ENCODE measurements around the gene TMEFF2. TPM values are rescaled to one million over a fixed set of nuclear protein-coding genes. Genes with fewer than 3 reads are reported as not detected.

The TMEFF2 gene
- total RNA-seq, 2 donors from 2014 or later = 0.21 TPM; not detected in 1

DNA sequence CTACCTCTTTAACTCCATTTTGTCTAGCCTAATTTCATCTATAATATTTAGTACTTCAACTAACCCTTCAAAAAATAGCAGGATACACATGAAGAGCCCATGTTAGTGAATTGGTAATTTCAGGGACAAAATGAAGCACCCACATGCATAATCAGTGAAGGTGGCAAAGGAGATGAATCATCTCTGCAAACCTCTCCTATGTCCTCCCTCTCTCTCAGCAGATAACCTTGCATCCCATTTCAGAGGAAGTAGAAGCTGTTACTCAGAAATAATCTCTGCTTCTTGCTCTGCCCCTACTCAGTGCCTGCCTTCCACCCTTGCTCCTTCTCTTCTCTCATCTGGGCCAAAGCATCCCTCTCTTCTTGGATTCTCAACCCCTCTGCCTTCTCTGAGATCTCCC, 287.6 kb downstream of the TMEFF2 start:
- Histone ChIP-seq H3K4me1 (ENCODE audit: control insufficient read depth in 1 of 2, low read depth in 2 of 2) (no peaks in the 10 kb centered on the region), H3K27ac (no peak overlapping the region), H3K9me3 (no peaks in the 10 kb centered on the region), H3K4me3 (no peak overlapping the region), H3K27me3 (replicated peaks; ENCODE audit: insufficient read depth) (no peaks in the 10 kb centered on the region), H3K36me3 (no peaks in the 10 kb centered on the region)
- DNase-seq (ENCODE audit: low spot score) (no peak), ATAC-seq (ENCODE audit: insufficient number of reproducible peaks, low FRiP score, low read depth) (no peak)
- TF ChIP-seq, protein P1, sequence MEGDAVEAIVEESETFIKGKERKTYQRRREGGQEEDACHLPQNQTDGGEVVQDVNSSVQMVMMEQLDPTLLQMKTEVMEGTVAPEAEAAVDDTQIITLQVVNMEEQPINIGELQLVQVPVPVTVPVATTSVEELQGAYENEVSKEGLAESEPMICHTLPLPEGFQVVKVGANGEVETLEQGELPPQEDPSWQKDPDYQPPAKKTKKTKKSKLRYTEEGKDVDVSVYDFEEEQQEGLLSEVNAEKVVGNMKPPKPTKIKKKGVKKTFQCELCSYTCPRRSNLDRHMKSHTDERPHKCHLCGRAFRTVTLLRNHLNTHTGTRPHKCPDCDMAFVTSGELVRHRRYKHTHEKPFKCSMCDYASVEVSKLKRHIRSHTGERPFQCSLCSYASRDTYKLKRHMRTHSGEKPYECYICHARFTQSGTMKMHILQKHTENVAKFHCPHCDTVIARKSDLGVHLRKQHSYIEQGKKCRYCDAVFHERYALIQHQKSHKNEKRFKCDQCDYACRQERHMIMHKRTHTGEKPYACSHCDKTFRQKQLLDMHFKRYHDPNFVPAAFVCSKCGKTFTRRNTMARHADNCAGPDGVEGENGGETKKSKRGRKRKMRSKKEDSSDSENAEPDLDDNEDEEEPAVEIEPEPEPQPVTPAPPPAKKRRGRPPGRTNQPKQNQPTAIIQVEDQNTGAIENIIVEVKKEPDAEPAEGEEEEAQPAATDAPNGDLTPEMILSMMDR (IDR thresholded peaks at IDR 0.05) = no peak

DNA sequence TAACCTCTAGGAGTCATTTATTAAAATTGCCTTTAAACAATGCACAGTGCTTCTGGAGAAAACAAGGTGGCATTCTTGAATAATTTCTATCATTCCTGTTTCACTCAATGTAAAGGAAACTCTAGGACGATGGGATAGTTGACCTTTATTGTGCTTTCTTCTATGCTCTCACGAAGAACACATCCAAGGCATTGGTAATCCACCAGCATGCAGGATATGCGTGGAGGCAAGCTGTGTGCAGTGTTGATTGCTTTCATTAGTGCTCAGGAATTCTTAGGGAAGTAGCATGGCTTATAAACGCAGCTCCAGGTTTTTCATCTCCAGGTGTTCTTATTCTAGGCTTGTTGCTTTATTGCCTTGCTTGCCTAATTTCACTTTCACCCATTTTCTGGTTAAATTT, 289.4 kb downstream of the TMEFF2 start:
- no peak overlapping the region for H3K27ac ChIP-seq
- no peak overlapping the region for H3K4me3 ChIP-seq
- no peaks in the 10 kb centered on the region for H3K27me3 ChIP-seq (replicated peaks; ENCODE audit: insufficient read depth)
- no peaks in the 10 kb centered on the region for H3K9me3 ChIP-seq
- DNase-seq (ENCODE audit: low spot score) = no peak
- H3K4me1 ChIP-seq (ENCODE audit: control insufficient read depth in 1 of 2, low read depth in 2 of 2) = no peaks in the 10 kb centered on the region
- no peak for ATAC-seq (ENCODE audit: insufficient number of reproducible peaks, low FRiP score, low read depth)
- no peaks in the 10 kb centered on the region for H3K36me3 ChIP-seq
- TF ChIP-seq, protein P1 (IDR thresholded peaks at IDR 0.05) = no peak

DNA sequence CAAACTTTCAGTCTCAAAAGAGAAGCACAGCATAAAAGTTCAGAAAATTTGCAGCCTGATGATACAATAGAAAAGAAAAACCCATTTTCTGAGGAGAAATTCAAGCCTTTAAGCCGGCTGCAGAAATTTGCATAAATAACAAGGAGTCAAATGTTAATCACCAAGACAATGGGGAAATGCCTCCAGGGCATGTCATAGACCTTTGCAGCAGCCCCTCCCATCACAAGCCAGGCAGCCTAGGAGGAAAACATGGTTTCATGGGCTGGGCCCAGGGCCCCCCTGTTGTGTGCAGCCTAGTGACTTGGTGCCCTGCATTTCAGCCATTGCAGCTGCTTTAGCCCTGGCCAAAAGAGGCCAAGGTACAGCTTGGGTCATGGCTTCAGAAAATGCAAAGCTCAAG, 293.7 kb downstream of the TMEFF2 start:
- Histone ChIP-seq H3K4me1 (ENCODE audit: control insufficient read depth in 1 of 2, low read depth in 2 of 2) (peaks cover 7 to 8% of the 10 kb centered on the region in 2 donors), H3K4me3 (no peak overlapping the region), H3K36me3 (no peaks in the 10 kb centered on the region), H3K27ac (no peak overlapping the region), H3K9me3 (no peaks in the 10 kb centered on the region), H3K27me3 (replicated peaks; ENCODE audit: insufficient read depth) (no peaks in the 10 kb centered on the region)
- TF ChIP-seq, protein P1 (IDR thresholded peaks at IDR 0.05) = no peak
- ATAC-seq (ENCODE audit: insufficient number of reproducible peaks, low FRiP score, low read depth) (no peak), DNase-seq (ENCODE audit: low spot score) (no peak)

DNA sequence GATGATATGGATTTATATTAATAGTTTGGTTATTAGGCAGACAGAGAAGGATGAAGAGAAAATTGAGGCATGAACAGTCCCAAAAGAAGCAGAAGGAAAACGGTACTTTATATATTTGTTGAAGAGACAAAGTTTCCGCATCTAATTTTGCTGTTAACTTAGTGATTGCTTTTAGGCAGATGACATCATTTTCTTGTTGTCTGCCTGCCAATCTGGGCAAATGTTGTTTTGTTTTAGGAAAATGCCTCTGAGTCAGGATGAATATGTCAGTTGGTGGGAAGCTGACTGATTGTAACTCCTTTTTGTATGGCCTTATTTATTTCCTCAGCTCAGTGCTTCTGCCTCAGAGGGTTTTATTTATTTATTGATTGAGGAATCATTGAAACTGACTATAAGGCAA, 295.3 kb downstream of the TMEFF2 start:
- DNase-seq (ENCODE audit: low spot score) (no peak), ATAC-seq (ENCODE audit: insufficient number of reproducible peaks, low FRiP score, low read depth) (no peak)
- H3K4me3 ChIP-seq = no peak overlapping the region
- H3K36me3 ChIP-seq = no peaks in the 10 kb centered on the region
- H3K9me3 ChIP-seq = no peaks in the 10 kb centered on the region
- no peak overlapping the region for H3K27ac ChIP-seq
- H3K4me1 ChIP-seq (ENCODE audit: control insufficient read depth in 1 of 2, low read depth in 2 of 2) = peaks cover 7 to 8% of the 10 kb centered on the region in 2 donors
- TF ChIP-seq, protein P1 (IDR thresholded peaks at IDR 0.05) = no peak
- H3K27me3 ChIP-seq (replicated peaks; ENCODE audit: insufficient read depth) = no peaks in the 10 kb centered on the region

All from thoracic aorta (tissue), 2 donors.